T-helper 22 cell (primary cell): ENCODE results near the gene STON2.
"Not testable (repeated sequence)": the region's sequence is repeated elsewhere in the genome, so short reads cannot be mapped to it uniquely, and the experiment has no call there.

Source experiments
- DNase-seq: peaks from one replicate; pipeline ENCODE4 v3.0.0-alpha.2; 2020; ENCODE audit warnings: low read depth

Gene STON2

DNA sequence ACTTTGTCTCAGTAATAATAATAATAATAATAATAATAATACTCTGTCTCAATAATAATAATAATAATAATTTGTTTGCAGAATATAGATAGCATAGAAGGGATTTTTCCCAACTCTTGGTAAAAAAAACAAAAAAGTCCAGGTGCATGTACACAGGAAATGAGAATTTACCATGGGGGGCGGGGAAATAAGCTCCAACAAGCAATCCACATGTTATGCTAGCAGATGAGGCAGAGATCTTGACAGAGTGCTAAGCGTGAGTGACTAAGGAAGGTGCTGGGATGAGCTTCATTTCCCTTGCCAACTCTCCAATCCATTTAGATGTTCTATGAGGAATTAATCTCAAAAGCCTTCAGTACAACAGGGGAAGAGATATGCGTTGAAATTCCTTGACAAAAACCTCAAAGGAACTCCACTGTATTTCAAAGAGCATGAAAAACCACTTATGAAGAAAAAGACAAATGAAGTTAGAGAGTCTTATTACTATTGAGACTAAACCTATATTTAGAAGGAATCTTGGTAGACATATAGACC, 134.4 kb downstream of the STON2 start:
- DNase-seq = no peak

DNA sequence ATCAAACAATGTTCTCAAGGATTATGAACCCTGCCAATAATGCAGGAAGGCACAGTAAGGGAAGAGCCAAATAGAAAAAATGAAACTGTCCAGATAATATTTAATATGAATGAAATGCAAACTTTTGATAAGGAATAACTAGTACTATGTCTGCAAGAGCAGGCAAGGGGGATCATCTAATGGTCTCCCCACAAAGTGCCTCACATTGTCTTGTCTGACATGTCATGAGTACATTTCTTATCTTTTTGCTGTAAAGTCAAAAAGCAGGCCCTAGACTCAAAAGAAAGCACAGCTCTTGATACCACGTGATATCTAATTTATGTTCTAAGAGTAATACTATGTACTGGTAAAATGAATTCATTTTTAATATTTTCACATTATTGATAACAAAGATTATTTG, 135.5 kb downstream of the STON2 start:
- no peak for DNase-seq

DNA sequence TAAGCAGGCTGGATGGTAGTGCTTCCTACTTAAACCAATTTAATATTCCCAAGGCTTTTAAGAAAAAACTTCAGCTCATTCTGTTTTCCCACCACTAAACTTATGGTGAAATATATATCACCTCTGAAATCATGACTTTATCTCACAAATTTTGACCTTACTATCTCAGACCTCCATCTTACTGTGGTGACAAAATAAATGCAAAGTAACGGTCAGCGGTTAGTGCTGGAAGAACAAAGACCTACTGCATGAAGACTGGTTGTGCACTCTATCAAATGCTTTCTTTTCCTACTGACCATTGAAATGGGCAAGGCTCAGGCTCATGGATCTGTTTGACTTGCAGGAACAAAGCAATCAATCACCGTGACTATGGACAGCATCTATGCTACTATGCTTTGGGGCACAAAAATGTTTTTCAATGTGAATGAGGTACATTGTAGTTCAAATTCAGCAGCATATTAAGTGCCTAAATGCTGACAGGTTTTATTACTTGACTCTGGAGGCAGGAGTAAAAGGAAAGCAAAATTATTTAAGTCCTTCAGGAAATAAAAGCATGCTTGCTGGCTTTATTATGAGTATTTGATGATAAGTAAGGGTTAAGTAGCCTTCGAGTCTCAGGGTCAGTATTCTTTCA, 136.2 kb downstream of the STON2 start:
- no peak for DNase-seq

DNA sequence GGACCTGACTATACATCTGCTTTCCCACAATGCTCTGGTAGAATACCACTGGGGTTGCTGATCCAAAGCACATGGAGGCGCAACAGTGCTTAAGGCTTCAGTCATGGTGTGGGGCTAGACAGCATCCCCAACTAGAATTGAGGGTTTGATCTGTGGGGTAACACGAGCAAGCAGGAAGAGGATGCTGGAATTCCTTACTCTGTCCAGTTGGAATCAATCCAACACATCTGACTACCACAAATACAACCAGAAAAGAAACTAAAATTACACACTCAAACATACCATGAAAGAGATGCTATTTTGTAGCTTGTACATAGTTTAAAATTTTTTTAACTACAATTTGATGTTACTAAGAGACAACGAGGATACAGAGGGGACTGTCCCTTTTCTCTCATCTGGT, 138.9 kb downstream of the STON2 start:
- no peak for DNase-seq

DNA sequence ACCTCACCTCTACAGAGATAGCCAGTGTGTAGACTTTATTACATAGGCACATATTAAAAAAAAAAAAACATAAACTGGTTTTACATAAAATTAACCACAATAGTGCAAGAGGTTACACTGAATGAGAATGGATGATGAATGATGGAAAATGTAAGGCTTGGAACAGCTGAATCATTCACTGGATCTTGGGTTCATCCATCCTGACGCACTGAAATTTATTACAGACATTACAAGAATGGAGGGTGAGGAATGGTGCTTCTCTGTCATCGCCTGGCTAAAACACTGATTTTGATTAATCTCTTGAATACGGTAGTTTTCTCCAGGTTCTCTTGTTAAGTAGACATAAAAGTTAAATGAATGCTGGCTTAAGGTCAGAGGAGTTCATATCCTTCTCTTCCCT, 139.4 kb downstream of the STON2 start:
- no peak for DNase-seq

DNA sequence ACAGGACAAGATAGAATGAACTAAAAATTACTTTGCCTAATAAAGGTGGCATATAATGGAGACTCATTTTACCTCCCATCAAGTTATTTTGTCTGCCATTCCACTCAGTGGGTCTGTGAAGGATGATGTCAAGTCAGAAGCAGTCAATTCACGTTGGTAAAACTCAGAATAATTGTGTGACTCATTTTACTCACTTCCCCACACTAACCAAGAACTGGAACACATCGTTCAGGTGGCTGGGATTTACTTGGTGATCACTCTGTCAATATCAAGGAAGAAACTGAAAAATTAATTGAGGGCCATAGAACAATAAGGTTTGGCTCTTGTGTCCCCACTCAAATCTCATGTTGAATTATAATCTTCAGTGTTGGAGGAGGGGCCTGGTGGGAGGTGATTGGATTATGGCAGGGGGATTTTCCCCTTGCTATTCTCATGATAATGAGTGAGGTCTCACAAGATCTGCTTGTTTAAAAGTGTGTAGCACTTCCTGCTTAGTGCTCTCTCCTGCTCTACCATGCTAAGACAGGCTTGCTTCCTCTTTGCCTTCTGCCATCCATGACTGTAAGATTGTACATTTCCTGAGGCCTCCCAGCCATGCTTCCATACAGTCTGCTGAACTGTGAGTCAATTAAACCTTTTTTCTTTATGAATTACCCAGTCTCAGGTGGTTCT, 143.7 kb downstream of the STON2 start:
- no peak for DNase-seq

DNA sequence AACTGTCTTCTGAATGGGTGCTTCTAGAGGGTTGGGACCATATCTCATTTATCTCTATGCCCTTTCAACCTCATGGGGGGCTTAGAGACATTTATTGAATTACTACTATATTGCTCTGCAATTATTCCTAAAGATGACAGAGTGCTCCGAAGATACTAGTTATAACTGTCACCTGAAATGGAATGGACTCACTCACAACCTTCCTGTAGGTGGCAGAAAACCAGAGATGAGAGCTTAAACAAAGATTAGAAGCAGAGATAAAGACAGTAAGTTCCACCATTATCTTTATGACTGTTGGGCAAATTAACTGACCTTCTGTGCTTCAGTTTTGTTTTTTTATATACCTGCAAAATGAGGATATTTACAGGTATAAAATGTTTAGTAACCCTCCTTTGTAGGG, 147.8 kb downstream of the STON2 start:
- no peak for DNase-seq

DNA sequence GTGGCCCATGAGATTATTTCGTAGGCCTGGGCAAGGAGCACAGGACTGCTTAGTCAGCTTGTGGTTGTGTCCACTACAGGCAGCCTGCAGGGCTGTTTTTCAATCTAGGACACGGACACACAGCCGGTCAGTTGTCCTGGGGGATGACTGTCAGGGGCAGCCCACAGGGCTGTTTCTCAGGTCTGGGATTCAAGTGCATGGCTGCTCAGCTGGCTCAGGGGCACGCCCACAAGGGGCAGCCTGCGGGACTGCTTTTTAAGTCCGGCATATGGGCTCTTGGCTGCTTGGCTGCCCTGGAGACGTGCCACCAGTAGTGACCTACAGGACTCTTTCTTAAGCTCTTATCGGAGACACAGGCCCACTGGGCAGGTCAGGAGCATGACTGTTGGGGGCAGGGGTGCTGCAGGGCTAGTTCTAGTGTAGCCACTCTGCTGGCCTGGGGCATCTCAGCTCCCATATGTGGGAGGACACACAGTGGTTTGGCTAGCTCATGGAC, 152.8 kb downstream of the STON2 start:
- no peak for DNase-seq

DNA sequence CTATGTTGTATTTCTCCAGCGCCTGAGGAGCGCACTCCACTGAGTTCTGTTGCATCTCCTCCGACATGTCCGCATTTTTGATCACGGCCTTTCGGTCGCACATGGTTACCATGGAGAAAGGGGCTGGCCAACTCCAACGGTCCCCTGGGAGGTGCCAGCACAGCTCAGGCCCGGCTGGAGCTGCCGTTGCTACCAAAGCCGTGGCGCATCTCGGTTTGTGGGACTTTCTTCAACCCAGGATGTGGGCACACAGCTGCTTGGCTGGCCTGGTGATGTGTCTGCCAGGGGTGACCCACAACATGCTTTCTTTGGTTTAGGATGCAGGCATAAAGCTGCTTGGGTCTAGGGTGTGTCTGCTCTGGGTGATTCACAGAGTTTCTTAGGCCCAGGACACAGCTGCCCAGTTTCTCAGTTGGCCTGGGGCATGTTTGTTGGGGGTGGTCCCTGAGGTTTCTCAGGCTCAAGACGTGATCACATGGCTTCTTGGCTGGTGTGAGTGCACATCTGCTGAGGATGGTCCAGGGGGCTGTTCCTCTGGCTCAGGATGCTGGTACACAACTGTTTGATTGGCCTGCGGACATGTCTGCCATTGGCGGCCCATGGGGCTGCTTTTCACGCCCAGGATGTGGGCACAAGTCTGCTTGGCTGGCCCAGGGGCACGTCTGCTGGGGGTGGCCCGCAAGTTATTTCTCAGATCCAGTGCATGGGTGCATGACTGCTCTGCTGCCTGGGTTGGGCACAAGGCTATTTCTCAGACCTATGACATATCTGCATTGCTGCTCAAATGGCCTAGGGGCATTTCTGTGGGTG, 153.5 kb downstream of the STON2 start:
- DNase-seq = no peak

DNA sequence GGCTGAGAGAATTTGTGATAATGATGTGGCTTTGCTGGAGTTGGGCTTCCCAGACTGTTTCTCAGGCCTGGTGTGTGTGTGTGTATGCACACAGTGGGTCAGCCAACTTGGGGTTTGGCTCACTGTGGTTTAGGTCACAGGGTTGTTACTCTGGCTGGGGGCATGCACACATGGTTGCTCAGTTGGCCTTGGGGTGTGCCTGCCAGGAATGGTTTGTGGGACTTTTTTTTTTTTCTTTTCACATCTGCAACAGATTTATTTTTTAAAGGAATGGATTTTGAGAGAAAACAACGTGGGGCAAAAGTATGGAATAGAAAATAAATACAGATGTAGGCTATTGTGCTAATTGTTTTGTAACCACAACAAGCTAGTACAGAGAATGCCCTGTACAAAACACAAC, 154.4 kb downstream of the STON2 start:
- DNase-seq = no peak

DNA sequence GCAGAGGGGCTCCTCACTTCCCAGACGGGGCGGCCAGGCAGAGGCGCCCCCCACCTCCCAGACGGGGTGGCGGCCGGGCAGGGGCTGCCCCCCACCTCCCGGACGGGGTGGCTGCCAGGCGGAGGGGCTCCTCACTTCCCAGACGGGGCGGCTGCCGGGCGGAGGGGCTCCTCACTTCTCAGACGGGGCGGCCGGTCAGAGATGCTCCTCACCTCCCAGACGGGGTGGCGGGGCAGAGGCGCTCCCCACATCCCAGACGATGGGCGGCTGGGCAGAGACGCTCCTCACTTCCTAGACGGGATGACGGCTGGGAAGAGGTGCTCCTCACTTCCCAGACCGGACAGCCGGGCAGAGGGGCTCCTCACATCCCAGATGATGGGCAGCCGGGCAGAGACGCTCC, 155.7 kb downstream of the STON2 start:
- DNase-seq = not testable (repeated sequence)

DNA sequence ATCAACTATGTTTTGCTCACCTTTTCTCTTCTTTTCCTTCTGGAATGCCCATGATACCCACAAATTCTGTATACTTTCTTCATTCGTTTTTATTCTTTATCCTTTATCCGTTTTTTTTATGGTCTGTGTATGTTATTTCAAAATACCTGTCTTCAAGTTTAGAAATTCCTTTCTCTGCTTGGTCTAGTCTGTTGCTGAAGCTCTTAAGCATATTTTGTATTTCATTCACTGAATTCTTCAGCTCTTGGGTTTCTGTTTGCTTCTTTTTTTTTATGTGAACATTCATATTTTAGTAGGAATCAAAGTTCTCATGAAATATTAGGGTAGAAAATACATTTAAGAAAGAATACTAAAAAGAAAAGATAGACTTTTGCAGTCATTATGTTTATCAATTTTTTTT, 156.6 kb downstream of the STON2 start:
- no peak for DNase-seq

DNA sequence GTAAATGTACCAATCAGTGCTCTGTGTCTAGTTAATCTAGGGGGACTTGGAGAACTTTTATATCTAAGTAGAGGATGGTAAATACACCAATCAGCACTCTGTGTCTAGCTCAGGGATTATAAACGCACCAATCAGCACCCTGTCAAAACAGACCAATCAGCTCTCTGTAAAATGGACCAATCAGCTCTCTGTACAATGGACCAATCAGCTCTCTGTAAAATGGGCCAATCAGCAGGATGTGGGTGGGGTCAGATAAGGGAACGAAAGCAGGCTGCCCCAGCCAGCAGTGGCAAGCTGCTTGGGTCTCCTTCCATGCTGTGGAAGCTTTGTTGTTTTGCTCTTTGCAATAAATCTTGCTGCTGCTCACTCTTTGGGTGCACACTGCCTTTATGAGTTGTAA, 163.3 kb downstream of the STON2 start:
- not testable (repeated sequence) for DNase-seq

DNA sequence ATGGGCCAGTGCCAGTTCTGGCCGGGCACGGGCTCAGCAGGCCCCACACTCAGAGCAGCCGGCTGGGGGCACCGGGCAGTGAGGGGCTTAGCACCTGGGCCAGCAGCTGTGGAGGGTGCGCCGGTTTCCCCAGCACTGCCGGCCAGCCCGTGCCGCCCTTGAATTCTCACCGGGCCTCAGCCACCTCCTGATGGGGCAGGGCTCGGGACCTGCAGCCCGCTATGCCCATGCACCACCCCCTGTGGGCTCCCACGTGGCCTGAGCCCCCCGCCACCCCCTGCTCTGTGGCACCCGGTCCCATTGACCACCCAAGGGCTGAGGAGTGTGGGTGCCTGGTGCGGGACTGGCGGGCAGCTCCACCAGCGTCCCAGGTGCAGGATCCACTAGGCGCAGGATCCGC, 164.0 kb downstream of the STON2 start:
- DNase-seq = no peak

DNA sequence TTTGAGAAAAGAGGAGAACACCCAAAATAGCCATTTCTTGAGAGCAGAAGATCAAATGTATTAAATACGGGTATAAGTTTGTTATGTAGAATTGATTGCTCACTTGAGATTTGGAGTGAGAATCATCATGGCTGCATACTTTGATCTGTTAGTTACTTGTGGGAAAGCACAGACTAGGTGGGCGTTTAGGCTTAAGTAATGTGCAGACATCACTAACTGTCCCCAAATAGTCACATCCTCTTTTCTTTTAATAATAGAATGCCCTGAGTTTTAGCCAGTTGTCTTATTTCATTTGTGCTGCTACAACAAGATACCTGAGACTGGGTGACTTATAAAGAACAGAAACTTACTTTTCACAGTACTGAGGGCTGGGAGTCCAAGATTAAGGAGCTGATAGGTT, 165.0 kb downstream of the STON2 start:
- no peak for DNase-seq

DNA sequence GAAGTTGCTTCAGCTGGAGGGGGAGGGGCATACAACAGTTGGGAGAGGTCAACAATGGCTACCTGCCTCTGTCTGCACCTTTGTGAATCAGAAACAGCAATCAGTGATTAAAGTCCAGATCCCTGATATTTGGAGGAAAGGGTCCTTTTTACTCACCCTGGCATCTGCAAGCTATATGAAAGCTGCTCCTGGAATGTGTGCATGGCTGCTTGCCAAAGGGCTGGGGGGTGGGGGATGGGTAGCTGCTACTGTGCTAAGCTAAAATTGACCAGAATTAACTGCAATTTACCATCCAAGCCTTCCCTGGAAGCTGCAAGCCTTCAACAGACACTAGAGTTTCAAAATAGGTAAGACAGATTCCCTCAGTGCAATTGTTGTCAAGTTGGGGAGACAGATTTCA, 165.8 kb downstream of the STON2 start:
- DNase-seq = no peak

DNA sequence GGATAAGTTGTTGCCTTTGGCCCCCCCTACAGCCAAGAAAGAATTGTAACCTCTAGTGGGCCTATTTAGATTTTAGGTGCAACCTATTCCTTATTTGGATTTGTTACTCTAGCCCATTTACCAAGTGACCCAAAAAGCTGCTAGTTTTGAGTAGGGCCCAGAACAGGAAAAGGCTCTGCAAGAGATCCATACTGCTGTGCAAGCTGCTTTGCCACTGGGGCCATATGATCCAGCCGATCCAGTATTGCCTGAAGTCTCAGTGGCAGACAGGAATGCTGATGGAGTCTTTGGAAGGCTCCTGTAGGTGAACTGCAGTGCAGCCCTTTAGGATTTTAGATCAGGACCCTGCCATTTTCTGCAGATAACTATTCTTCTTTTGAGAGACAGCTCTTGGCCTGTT, 166.5 kb downstream of the STON2 start:
- no peak for DNase-seq

DNA sequence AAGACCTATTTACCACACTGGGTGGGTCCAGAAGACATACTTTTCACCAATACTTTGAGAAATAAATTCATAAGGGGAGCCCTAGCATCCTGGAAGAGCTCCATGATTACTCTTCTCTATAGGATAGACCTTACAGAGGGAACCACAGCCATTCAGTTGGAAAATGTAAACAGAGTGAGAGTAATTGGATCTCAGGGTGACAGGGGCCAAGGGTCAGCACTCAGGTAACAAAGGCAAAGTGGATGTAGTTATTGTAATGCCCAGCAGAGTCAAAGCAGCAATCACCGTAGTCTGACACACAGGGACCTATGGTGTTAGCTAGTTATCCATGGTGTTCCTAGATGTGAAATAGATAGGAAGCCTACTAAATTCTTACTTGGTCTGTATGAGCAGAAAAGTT, 168.6 kb downstream of the STON2 start:
- no peak for DNase-seq

DNA sequence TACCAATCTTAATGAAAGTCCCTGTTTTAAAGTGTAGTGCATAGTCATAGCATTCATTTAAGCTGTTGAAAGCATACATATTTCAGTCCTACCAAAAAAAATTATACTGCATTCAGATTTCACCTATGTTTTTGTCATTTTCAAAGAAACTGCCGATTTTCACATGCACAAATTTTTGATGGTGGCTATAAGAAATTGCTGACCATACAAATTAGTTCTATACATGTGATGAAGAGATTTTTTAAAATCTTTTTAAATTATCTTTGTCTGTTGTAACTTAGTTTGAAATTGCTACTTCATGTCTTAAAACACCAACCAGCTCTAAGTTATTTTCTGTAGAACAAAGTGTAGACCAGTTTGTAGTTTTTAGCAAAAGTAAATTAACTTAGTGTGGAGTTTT, 175.9 kb downstream of the STON2 start:
- DNase-seq = no peak

DNA sequence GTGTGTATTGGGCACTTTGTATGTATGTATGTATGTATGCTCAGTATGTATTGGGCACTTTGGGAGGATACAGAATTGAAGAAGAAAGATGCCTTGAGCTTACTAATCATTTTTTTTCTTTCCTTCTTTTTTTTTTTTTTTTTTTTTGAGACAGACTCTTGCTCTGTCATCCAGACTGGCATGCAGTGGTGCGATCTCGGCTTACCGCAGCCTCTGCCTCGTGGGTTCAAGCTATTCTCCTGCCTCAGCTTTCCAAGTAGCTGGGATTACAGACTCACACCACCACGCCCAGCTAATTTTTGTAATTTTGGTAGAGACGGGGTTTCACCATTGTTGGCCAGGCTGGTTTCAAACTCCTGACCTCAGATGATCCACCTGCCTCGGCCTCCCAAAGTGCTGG, 176.3 kb downstream of the STON2 start:
- DNase-seq = not testable (repeated sequence)

DNA sequence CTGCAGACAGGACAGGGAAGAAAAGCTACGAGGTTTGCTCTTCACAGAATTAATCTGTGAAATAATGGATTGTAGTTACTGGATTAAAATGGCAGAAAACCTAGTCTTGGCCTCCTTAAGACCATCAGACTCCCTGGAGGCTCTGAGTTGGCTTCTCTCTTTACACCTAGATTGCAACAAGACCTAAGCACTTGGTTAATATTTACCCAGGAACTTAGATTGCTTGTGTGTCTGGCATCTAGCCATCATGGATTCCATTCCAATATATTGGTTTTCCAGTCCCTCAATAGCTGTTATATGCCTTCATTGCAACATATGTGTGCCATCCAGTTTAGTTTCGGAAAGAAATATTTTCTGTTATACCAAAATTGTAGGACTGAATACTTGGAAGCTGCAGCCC, 177.4 kb downstream of the STON2 start:
- no peak for DNase-seq

DNA sequence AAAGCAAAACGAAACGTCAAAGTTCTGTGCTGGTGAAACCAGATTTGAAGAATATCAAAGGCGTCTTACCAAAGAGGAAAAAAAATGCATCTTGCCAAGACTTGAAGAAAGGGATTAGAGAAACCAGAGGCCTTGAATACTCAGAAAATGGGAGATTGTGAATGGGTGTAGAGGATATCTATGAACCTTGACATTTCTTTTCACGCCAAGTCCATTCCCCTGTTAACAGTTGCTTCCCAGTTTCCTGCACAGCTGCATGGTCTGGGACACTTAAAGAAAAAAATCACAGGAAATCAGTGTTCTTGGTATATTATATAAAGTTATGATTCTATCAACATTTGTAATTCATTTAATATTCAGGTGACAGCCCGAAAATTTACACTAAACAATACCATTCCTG, 178.0 kb downstream of the STON2 start:
- no peak for DNase-seq

DNA sequence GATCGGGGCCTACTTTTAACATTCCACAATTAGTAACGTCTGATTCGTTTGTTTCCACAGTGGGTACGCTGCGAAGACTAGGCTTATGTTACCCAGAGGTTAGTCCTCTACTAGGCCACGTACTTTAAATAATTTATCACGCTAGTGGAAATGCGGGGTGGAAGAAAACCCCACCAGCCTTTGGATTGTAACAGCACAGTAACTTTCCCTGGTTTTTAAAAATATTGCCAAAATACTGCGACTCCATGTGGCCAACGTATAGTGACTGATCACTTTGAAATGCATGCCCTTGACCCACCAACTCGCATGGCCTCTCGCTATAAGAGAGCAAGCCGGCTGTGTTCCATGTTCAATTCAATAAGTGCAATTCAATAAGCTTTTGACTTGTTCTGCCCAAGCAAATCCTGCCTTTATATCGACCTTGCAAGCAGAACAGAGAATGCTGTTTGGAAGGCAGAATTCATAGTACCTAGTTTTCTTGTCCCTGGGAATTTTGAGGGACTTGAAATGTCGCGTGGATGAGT, 178.5 kb downstream of the STON2 start:
- no peak for DNase-seq
